Measurements from ENCODE around the gene ERMP1.

- TF ChIP-seq TCF4 (CRISPR knock-in tag; IDR thresholded peaks at IDR 0.05; ENCODE audit: borderline replicate concordance) = no peak
- TF ChIP-seq CREB5 (CRISPR knock-in tag; IDR thresholded peaks at IDR 0.05; ENCODE audit: low read depth) = no peak
- no peak for TF ChIP-seq CSRNP3 (CRISPR knock-in tag; IDR thresholded peaks at IDR 0.05)
- no peak for TF ChIP-seq TSHZ2 (CRISPR knock-in tag; IDR thresholded peaks at IDR 0.05)
- no peak for TF ChIP-seq ESRRG (CRISPR knock-in tag; IDR thresholded peaks at IDR 0.05)
- TF ChIP-seq ARNTL (CRISPR knock-in tag; IDR thresholded peaks at IDR 0.05; ENCODE audit: borderline replicate concordance, low read depth) = no peak
Measured at GRCh38 chr9:5756633-5757032, 76.3 kb downstream of the ERMP1 start.

Measured in SK-N-SH treated with all-trans-retinoic acid at 6 μM for 48 hours (cell line).